IPS DF 6.9 (cell line): ENCODE data around the gene RRM1.

Experiments used
- DNase-seq: peaks from one replicate; pipeline ENCODE4 v3.0.0-alpha.2; 2013; ENCODE audit warnings: low read depth, low spot score
- H3K27ac ChIP-seq: one replicate; pipeline ENCODE4 v1.5.1; 2013; ENCODE audit warnings: low read length, control low read depth
- H3K27me3 ChIP-seq: 2 replicates; pipeline ENCODE4 v1.6.1; 2013; ENCODE audit warnings: mild to moderate bottlenecking, low read length; ENCODE audit not compliant: control insufficient read depth, insufficient read depth
- H3K36me3 ChIP-seq: 2 replicates; pipeline ENCODE4 v1.6.1; 2013; ENCODE audit warnings: low read length; ENCODE audit not compliant: control insufficient read depth, insufficient read depth
- H3K4me1 ChIP-seq: 2 replicates; pipeline ENCODE4 v1.6.1; 2013; ENCODE audit warnings: low read length; ENCODE audit not compliant: control insufficient read depth, insufficient read depth
- H3K4me3 ChIP-seq: 2 replicates; pipeline ENCODE4 v1.5.1; 2013; ENCODE audit warnings: mild to moderate bottlenecking, low read length
- H3K9me3 ChIP-seq: 2 replicates; pipeline ENCODE4 v1.6.1; 2013; ENCODE audit warnings: low read length, inconsistent platforms; ENCODE audit not compliant: control insufficient read depth, insufficient read depth
- WGBS: extraction: QIAGEN DNeasy Blood & Tissue Kit; methylation state at CpG from one replicate; pipeline ENCODE4 v1.1.7; 2013; ENCODE audit warnings: mixed read lengths, missing lambda C conversion rate; ENCODE audit not compliant: insufficient read length, insufficient coverage; 5-methylcytosine and 5-hydroxymethylcytosine counted together

The RRM1 gene

GRCh38 chr11:4186464-4187054 is 92.0 kb downstream of the RRM1 start:
- no peak for DNase-seq
- H3K27me3 ChIP-seq = no peaks in the 10 kb centered on the region
- no peaks in the 10 kb centered on the region for H3K4me1 ChIP-seq
- no peaks in the 10 kb centered on the region for H3K36me3 ChIP-seq
- peak overlapping the region; percentile 93; the same call in 1 of the 2 replicates for H3K4me3 ChIP-seq
- WGBS = no CpG with 5 or more reads among the region's 9 CpGs
- no peak overlapping the region for H3K27ac ChIP-seq
- H3K9me3 ChIP-seq = no peaks in the 10 kb centered on the region

DNA sequence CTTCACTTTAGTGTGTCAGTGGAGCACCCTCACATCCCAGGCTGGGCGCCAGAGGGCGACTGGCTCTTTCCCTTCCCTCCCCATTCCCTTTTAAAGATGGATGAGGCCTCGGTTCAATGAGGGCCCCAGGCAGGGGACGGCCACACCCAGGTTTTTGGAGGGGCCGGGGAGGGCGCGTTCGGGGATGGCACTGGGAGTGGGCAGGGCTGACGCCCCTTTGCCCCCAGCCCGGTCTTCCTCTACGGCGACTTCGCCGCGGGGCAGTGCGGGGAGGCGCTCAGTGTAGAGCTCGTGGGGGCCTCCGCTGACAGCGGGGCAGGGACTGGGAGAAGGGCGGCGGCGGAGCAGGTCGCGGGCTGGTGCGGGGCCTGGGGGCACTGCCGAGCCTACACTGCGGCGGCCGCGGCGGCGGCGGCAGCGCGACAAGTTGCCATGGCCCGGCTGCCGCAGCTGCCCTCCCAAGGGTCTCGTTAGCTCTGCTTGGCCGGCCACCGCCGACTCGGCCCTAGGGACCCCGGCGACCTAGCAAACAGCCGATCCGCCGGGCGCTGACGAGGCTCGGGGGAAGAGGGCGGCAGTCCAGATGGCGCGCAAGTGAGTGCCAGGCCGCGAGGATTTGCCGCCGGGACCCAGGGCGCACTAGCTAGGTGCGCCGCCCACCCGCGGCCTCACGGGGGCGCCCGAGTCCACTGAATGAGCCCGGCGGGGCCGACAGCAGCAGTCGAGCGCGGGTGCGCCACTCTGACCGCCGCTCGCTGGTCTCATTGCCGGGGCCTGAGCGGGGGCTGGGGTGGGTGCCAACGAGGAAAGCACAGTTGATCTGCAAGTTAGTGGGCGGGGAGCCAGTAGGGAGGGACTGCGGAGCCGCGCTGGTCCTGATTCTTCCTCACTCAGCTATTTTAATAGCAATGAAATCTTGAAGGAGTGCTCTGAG is 92.7 kb downstream of the RRM1 start:
- Histone ChIP-seq H3K36me3 (no peaks in the 10 kb centered on the region), H3K4me3 (peak overlapping the region; percentile 93), H3K27me3 (no peaks in the 10 kb centered on the region), H3K27ac (no peak overlapping the region), H3K4me1 (no peaks in the 10 kb centered on the region), H3K9me3 (no peaks in the 10 kb centered on the region)
- DNase-seq = peak; percentile 64
- WGBS = no CpG with 5 or more reads among the region's 83 CpGs
